ENCODE results near the gene SPATA16. TPM values are rescaled to one million over a fixed set of nuclear protein-coding genes. Genes with fewer than 3 reads are reported as not detected.

SPATA16 gene
- total RNA-seq, 1 donor: not detected

DNA sequence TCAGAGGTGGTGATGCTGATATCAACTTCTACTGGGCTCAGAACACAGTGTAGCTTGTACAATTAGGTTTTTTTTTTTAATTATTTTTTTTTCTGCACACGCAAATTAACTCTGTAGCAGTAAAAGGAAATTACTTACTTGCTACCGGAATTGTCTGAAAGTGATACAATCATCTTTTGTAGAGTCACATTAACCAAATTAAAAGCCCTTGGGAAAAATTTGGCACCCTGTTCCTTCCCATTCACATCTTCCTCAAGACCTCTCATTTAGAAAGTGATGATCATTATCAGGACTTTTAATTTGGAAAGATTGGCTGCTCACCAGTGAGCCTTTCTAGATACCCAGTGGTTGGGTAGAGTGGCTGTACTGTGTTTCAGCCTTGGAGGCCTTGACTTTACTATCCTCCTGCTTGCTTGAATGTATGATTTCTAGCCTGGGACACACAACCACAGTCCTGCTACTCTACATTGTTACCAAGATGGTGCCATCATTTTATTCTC lies 232.2 kb downstream of the SPATA16 start:
- no peak overlapping the region for H3K4me3 ChIP-seq (ENCODE audit: low read depth, low read length)
- TF ChIP-seq CTCF (IDR thresholded peaks at IDR 0.05; ENCODE audit: insufficient read depth, low read length): no peak
- DNase-seq (ENCODE audit: low read depth): no peak

- no peak for TF ChIP-seq CTCF (IDR thresholded peaks at IDR 0.05; ENCODE audit: insufficient read depth, low read length)
- peak; percentile 54 for DNase-seq (ENCODE audit: low read depth)
- no peak overlapping the region for H3K4me3 ChIP-seq (ENCODE audit: low read depth, low read length)
Observed at GRCh38 chr3:172905451-172905850, 235.6 kb downstream of the SPATA16 start.

- no peak for TF ChIP-seq CTCF (IDR thresholded peaks at IDR 0.05; ENCODE audit: insufficient read depth, low read length)
- peak; percentile 65 for DNase-seq (ENCODE audit: low read depth)
- no peak overlapping the region for H3K4me3 ChIP-seq (ENCODE audit: low read depth, low read length)
Observed at GRCh38 chr3:172904711-172905373, 236.2 kb downstream of the SPATA16 start.

GRCh38 chr3:172903642-172904320 lies 237.3 kb downstream of the SPATA16 start:
- DNase-seq (ENCODE audit: low read depth): no peak
- H3K4me3 ChIP-seq (ENCODE audit: low read depth, low read length): no peak overlapping the region
- no peak for TF ChIP-seq CTCF (IDR thresholded peaks at IDR 0.05; ENCODE audit: insufficient read depth, low read length)

DNA sequence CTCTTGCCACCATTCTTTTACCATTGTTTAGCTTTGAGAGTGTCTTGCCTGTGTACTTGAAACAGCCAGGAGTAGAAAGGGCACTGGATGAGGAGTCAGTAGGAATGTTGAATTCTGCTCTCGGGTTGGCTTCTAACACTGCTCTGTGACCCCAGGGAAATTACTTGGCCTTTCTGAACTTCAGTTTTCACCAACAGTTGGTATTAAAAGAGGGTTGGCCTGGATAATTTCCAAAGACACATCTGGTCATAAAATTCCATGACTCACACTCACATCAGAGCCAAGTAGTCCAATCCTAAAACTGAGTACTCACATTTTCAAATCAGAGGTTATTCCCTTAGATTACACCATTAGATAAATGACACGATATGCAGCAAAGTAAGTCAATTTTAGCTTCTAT lies 248.9 kb downstream of the SPATA16 start:
- TF ChIP-seq CTCF (IDR thresholded peaks at IDR 0.05; ENCODE audit: insufficient read depth, low read length): no peak
- H3K4me3 ChIP-seq (ENCODE audit: low read depth, low read length): no peak overlapping the region
- peak; percentile 99 for DNase-seq (ENCODE audit: low read depth)

- TF ChIP-seq CTCF (IDR thresholded peaks at IDR 0.05; ENCODE audit: insufficient read depth, low read length): no peak
- no peak overlapping the region for H3K4me3 ChIP-seq (ENCODE audit: low read depth, low read length)
- DNase-seq (ENCODE audit: low read depth): no peak
Observed at GRCh38 chr3:172885704-172886103, 255.3 kb downstream of the SPATA16 start.

Data from fibroblast of the aortic adventitia (primary cell).